GM12892 (cell line): ENCODE measurements around the gene GPR55.

Experiments
- POLR2A ChIP-seq: IDR thresholded peaks from 2 replicates; pipeline ENCODE4 v1.6.1; 2011; ENCODE audit warnings: low read depth, low read length, control low read depth
- POLR2AphosphoS5 ChIP-seq: IDR thresholded peaks from 2 replicates; pipeline ENCODE4 v1.6.1; 2011; ENCODE audit warnings: low read depth, low read length, control low read depth

DNA sequence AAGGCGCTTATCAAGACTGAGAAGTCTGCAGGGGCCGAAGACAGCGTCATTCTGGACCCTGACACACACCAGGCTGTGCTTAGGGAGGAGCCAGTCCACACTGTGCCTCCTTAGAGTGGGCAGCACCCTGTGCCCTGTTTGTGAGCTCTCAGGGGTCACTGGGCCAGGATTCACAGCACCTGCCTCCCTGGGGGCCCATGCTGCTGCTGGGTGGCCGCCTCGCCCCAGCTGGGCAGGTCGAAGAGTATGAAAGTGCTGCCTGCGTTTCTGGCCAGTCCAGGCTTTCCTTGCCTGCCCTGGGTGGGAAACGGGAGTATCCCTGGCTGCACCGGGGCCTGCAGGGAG is 15.4 kb upstream of the GPR55 start:
- TF ChIP-seq POLR2A (no peak), POLR2AphosphoS5 (no peak)
